NCI-H774 (cell line): ENCODE data around the gene MCOLN2.

ENCODE experiments used
- DNase-seq: peaks from one replicate; lab custom pipeline; 2025; lab: John Stamatoyannopoulos, UW

The MCOLN2 gene

GRCh38 chr1:84896279-84896678 lies 100.6 kb downstream of the MCOLN2 start:
- DNase-seq, result no peak

GRCh38 chr1:84892705-84893618 lies 104.0 kb downstream of the MCOLN2 start, which contains the start of gene LPAR3:
Gene LPAR3 (minus strand): TSS chr1:84893206. CDS start chr1:84866120, 27,086 bp downstream.
- DNase-seq, result peak; percentile 3

- DNase-seq, result no peak
These were observed 106.3 kb downstream of the MCOLN2 start for GRCh38 chr1:84890566-84890965.

- DNase-seq, result no peak
These were observed 107.5 kb downstream of the MCOLN2 start for GRCh38 chr1:84889437-84889836.

- DNase-seq, result no peak
These were observed 108.2 kb downstream of the MCOLN2 start for GRCh38 chr1:84888753-84889152.

- no peak for DNase-seq
These were observed 109.5 kb downstream of the MCOLN2 start for GRCh38 chr1:84887261-84887934.

- DNase-seq, result no peak
These were observed 111.4 kb downstream of the MCOLN2 start for GRCh38 chr1:84885469-84885868.

- no peak for DNase-seq
These were observed 112.1 kb downstream of the MCOLN2 start for GRCh38 chr1:84884671-84885389.

- no peak for DNase-seq
These were observed 113.6 kb downstream of the MCOLN2 start for GRCh38 chr1:84883286-84883685.

DNA sequence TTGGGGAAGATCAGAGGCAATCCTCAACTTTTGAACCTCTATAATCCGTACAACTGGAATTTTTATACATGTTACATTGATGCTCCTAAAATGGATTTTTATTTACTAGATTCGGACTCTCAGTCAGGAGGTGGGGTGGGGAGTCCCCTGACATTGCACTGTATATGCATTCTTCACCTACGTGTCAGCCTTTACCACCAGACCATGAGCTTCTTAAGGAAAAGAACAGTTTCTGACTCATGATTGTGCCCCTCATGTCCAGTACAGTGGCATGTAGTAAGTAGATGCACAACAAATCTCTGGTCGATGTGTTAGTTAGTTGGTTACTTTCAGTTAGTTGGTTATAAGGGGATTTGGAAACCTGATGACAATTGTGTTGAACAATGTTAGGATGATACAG lies 119.3 kb downstream of the MCOLN2 start:
- no peak for DNase-seq

DNA sequence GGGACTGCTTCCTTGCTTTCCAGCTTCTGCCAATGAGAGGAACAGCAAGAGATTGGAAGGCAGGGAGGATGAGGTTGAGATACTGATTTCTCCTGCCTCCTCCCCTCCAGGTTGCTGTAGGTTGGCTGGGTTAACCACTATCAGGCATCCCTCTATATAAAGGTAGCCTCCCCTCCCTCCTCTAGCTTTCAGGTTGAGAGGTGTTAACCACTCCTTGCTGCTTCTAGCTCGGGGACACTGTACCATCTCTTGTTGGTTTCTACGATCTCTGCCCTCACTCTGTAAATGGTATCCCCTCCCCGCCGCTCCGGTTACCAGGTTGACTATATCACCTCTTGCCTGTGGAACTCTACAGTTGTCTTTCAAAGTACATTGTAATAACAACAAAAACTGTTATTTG lies 120.6 kb downstream of the MCOLN2 start:
- DNase-seq, result no peak
